SK-MEL-5 (cell line): ENCODE measurements around the gene ATXN10. TPM values are rescaled to one million over a fixed set of nuclear protein-coding genes. Genes with fewer than 3 reads are reported as not detected.

Experiments
- DNase-seq: peaks from one replicate; pipeline ENCODE4 v3.0.0-alpha.2; 2016; ENCODE audit warnings: low read depth, low spot score
- in situ Hi-C: cut with HindIII; loops from 2 replicates; pipeline ENCODE4 v1.10.0; 2016; ENCODE audit warnings: low sequenced_read_pairs, high pct_unique_total_duplicates, low pct_unique_long_range_greater_than_20kb
- total RNA-seq: library from RNA; depleted of rRNA; stranded (reverse); fragments of >200 nt; shearing (Covaris generic); gene quantifications from 2 replicates; pipeline ENCODE4 v1.2.3, GENCODE V29; 2014

ATXN10 gene
- total RNA-seq, 1 experiment from 2014 or later: 52.7 TPM

DNA sequence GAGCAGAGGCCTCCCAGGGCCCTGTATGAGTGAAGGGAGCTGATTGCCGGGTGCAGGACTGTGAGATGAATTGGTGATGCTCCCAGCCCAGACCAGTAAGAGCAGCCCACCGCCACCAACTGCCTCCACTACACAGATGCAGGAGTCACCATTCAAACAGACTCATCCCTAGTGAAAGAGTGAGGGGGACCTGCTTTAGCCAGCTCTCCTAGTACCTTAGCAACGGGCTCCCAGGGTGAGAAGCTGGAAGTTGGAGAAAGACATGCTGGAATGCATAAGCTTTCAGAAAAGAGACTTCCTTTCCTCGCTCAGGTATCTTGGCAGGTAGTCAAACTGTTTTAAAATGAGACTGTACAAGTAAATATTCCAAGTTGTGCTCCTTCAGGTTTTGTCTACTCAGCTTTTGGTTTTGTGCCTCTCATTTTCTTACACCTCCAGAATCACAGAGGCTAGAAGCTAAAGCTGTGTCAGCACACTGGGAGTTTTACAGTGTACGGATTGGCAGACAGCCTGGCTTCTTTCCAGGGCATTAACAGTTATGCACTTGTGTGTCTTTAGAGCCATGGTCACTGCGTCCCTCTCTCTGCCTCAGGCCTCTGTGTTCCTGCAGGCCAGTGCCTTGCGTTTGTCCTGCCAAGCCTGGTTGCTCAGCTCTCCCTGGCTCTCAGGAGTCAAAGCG, 146.2 kb downstream of the ATXN10 start:
- in situ Hi-C loops: no loop called here
- no peak for DNase-seq

DNA sequence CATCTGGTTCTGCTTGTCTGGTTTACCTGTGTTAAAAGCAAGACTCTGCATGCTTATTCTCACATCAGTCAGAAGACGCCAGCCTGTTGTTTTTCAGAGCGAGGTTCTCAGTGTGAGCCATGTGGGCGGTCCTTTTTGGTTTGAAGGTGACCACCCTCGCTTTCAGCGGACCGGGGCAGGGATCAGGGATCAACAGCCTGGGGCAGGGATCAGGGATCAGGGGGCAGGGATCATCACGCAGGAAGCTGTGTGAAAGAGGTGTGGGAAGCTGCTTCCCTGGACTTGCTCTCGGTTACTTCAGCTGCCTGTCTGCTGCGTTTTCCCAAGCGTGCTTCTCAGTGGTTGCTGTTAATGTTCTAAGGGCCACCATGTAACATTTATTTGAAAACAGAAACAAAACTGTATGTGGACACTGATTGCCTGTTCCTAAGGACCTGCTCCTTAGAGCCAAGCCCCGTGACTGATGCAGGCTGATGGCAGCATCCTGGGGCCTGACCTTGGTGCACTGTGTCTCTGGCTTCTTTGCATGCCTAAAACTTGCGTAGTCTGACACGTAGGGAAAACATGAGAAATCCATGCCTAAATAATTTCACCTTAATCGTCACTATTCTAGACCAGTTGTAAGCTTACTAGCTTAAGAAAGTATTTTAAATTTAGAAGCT, 146.9 kb downstream of the ATXN10 start:
- DNase-seq: no peak

DNA sequence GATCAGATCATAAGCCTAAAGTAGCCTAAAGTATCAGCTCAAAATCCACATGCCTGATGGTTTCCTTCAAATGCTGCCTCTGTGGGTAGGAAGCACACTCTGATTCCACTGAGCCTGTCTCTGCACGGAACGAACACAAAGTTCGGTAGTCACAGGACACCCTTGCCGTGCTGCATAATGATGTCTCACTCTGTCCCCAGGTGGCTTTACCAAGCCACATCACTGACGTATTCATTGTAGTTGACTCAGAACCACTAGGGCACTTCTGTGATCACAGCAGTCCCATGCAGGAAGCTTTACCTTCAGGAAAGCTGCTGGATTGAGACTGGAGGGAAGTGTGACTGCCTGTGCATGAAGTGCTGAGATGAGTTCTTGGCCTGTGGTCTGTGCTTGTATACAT, 147.7 kb downstream of the ATXN10 start:
- DNase-seq: no peak
- in situ Hi-C loops: no loop called here

More for the DNA sequence above, 146.9 kb downstream of the ATXN10 start:
- in situ Hi-C loops: no loop called here

DNA sequence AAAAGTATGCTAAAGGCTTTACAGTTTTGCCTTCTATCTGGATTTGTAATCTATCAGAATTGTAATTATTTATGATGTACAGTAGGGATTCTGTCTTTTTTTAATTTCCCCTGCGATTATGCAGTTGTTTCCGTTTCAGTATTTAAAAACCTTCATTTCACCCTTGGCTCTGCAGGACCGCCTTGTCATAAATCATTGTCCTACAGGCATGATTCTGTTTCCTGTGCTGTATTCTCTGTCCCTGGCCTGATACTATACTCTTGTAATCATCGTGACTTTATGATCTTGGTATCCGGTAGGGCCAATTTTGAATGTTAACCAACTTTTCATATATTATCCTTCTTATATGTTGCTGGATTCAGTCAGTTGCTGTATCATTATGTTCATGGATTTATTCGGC, 151.7 kb downstream of the ATXN10 start:
- in situ Hi-C loops: no loop called here

DNA sequence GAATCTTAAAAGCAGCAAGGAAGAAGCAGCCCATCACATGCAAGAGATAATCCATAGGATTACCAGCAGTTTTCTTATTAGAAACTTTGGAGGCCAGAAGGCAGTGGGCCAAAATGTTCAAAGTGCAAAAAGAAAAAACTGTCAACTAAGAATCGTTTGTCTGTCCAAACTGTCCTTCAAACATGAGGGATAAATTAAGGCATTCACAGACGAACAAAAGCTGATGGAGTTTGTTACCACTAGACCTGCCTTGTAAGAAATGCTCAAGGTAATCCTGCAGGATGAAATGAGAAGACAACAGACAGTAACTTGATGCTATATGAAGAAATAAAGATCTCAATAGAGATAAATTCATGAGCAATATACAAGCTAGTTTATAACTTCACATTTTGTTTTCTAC, 154.9 kb downstream of the ATXN10 start:
- DNase-seq: no peak
- in situ Hi-C loops: no loop called here

More for the DNA sequence above, 151.7 kb downstream of the ATXN10 start:
- no peak for DNase-seq

DNA sequence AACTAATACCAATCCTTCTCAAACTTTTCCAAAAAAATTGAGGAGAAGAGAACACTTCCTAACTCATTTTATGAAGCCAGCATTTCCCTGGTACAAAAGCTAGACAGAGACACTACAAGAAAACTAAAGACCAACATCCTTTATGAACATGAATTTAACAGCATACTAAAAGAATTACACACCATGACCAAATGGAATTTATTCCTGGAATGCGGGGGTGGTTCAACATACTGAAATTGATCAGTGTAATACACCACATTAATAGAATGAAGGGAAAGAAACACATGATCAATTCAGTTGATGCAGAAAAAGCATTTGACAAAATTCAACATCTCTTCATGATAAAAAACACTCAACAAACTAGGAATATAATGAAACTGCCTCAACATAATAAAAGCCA, 157.2 kb downstream of the ATXN10 start:
- DNase-seq: no peak
- in situ Hi-C loops: no loop called here

DNA sequence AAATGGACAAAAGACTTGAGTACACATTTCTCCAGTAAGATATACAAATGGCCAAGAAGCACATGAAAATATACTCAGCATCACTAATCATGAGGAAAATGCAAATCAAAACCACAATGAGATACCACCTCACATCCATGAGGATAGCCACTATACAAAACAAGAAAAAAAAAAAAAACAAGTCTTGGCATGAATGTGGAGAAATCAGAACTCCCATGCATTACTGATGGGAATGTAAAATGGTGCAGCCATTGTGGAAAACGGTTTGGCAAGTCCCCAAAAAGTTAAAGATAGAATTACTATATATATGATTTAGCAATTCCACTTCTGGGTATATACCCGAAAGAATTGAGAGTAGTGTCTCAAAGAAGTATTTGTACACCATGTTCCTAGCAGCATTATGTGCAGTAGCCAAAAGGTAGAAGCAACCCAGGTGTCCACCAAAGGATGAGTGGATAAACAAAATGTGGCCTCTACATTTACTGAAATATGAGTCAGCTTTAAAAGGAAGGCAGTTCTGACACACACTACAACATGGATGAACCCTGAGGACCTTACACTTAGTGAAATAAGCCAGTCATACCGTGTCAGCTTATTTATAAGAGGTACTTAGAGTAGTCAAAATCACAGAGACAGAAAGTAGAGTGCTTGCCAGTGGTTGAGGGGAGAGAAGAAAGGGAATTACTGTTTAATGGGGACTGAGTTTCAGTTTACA, 159.1 kb downstream of the ATXN10 start:
- in situ Hi-C loops: no loop called here
- no peak for DNase-seq

DNA sequence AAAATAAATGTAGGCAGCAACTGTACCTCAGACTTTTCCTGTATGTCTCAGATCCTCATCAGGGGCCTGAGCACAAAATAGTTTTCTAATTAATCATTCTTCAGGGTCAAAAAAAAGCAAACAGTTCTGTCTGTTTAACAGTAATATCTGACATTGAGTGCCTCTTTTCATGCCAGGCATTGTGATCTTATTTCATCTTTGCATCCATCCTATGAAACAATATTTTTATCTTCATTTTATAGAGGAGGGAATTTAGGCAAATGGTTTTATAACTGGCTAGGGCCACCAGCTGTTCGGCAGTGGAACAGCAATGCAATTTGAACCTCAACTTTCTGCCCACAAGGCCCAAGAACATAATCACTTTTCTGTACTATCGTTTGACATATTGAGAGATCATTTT, 159.8 kb downstream of the ATXN10 start:
- DNase-seq: peak; percentile 43
- in situ Hi-C loops: no loop called here

DNA sequence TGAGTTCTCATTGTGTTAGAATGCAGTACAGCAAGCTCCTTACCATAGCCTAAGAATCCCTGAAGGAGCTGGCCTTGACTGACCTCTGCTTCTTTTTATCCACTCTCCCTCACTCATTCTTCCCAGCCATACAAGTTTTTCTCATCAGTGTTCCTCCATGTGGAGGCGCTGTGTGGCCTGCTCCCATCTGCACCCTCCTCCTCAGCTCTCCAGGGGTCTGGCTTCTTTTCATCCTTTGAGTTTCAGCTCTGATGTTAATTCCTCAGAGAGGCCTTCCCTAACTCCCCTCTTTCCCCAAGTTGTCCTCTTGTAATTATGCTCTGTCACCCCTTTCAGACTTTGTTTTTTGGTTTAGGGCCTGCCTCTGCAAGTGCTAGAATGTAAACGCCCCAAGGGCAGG, 160.5 kb downstream of the ATXN10 start:
- in situ Hi-C loops: no loop called here
- DNase-seq: peak; percentile 28

DNA sequence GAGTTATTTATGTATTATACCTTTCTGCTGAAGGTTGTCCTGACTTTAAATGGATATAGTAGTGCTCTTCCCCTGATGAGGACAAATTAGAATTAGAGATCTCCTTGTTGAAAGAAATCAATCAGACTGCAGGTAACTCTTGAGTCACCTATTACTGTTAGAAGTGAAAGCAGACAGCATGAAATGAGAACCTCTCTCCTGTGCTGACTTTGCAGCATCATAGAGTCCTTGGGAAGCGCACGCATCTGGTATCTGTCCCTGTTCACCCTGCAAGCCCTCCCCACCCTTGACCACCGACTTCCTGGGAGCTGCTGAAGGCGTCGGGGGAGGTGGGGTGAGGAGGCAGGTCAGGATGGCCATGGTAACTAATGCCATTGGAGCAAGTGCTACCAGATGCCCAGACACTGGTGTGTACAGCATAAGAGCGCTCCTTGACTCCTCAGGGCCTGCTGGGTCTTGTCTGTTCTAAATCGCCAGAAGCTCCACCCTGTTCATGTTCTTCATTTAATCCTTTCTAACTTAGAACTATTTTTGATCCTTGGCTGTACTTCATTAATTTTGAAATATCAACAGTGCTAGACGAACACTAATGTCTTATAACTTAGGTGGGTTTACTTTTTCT, 161.4 kb downstream of the ATXN10 start:
- DNase-seq: no peak
- in situ Hi-C loops: no loop called here

DNA sequence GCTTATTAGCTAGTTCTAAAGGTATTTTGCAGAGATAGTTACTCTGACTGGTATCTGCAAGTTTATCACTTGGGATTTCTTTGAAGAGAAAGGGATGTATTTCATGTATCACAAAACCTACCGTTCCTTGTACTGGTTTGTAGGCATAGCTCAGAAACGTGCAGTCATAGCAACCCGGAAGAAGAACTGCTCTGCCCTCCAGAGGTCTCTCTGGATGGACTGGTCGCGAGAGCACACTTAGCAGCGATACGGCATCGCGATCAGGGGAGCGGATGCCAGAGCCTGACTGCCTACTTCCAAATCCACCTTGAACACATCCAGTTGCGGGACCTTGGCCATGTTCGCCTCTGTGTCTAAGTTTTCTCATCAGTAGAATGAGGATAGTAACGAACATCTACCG, 162.0 kb downstream of the ATXN10 start:
- DNase-seq: no peak
- in situ Hi-C loops: no loop called here

DNA sequence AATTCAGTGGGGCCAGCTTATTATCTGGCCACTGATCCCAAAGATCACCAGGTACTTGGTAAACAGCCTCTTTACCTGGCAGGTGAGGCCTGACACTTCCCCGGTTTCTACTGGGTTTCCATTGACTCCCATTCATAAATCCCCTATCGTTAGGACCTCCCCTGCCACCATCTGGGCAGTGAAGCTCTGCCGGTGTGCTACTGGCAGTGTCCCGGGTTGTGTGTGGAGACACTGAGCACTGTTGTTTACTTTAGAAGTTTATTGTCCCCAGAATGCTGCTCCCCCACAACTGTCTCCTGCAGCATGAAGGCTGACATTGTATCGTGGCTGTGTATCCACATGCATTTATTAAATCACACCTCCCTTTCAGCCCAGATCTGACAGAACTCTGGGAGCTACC, 162.6 kb downstream of the ATXN10 start:
- no peak for DNase-seq
- in situ Hi-C loops: no loop called here

DNA sequence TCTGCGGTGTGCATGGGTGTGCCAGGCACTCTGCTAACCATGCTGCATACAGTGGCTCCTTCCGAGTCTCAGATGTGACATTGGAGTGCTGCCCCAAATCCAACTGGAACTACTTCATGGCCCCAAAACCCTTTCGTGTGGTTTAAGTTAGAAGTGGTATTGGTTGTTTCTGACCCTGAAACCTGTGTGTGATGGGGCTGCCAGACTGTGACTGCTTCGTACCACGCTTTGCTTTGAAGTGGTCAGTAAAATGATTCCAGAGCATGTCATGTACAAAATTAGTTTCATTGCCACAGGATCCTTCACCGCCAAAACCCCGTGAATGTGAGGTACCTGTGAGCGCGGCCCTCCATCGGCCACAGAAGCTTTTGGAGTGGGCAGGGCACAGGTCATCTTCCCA, 163.2 kb downstream of the ATXN10 start:
- no peak for DNase-seq

DNA sequence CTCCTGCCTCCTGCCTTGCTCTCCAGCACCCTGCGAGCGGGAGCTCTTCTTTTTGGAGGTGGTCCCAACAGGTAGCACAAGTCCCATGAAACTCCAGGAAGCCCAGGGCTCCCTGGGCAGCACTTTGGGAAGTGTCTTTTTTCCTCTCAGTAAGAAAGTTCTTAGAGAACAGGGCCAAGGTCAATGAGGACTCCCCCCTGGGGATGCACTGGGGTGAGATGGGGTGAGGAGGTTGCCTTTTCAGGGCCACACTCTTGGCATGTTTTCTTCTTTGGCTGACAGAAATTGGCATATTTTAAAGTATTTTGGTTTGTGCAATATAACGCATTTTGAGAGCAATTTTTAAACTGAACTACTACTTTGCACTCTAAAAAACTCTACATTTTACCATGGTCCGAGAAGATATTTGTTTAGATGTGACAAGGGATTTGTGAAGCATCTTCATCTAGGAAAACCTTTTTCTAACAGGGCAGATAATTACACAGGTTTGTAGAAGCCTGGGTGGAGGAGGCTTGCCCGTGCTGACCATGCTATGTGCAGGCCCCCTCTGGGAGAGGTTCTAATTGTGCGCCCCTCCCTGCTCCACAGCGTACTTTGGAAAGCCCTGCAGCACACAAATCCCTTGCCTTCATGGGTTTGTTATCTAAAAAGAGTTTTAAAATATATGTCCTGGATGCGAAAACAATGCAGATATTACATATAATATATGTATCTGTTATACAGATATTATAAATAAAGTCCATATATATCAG, 165.0 kb downstream of the ATXN10 start:
- in situ Hi-C loops: no loop called here
- DNase-seq: no peak

More for the DNA sequence above, 163.2 kb downstream of the ATXN10 start:
- in situ Hi-C loops: no loop called here

DNA sequence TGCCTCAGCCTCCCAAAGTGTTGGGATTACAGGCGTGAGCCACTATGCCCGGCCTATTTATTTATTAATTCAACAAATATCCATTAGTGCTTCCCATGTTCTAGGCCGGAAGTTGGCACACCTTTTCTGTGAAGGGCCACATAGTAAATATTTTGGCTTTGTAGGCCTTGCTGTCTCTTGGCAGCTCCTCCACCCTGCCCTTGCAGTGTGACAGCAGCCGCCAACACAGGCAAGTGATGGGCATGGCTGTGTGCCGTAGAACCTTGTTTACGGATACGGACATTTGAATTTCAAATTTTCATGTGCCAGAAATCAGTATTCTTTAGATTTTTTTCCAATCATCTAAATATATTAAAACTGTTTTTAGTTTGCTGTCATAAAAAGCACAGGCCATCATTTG, 165.9 kb downstream of the ATXN10 start:
- in situ Hi-C loops: no loop called here
- no peak for DNase-seq

DNA sequence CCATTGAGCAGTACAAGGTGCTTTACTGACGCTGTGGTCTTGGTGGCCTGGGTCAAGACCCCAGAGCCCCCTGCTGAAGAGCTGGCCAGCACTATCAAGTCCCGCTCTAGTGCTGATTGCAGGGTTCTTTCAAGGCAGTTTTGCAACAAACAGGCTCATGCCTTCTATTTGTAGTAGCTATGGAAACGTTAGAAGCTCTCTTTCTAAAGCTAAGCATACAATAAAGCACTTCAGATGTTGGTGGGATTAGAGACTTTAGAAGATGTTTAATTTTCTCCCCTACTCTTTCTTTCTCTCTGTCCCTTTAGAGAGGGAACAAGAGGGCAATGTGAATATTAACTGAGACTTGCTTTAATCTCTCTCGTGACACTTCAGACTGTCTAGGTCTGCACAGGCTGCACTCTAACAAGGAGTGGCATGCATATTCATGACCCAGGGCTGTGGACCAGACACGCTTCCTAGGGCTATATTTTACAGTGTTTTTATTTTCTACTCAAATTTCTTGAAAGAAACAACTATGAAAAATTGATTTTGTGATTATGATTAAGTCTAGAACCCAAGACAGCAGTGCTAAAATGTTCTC, 166.8 kb downstream of the ATXN10 start:
- in situ Hi-C loops: no loop called here
- DNase-seq: no peak

DNA sequence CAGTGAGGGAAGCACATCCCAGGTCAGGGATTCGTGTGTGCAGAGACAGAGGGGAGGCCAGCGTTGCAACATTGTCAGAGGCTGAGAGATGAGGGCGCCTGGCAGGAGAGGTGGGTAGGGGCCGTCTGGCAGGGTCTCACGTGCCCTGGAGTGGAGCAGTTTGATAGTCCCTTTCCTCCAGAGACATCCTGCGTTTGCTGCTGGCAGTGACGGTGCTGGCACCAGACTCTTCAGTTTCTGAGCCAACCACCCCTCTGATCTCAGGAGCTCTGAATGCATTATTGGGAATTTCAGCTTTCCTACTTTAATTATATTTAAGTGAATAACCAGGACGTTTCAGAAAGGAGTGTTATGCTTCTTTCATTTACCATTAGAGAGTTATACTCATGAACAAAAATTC, 168.8 kb downstream of the ATXN10 start:
- in situ Hi-C loops: no loop called here
- DNase-seq: no peak
